GM18868 (cell line): ENCODE data around the gene ABHD16B.
"Not testable (repeated sequence)": the region's sequence is repeated elsewhere in the genome, so short reads cannot be mapped to it uniquely, and the experiment has no call there.

Experiments used
- ATAC-seq: cut with Tn5 transposase; IDR thresholded peaks from one replicate; pipeline ENCODE4 v1.9.1; 2021; ENCODE audit warnings: mild to moderate bottlenecking, moderate library complexity; ENCODE audit not compliant: unreplicated experiment

The ABHD16B gene

DNA sequence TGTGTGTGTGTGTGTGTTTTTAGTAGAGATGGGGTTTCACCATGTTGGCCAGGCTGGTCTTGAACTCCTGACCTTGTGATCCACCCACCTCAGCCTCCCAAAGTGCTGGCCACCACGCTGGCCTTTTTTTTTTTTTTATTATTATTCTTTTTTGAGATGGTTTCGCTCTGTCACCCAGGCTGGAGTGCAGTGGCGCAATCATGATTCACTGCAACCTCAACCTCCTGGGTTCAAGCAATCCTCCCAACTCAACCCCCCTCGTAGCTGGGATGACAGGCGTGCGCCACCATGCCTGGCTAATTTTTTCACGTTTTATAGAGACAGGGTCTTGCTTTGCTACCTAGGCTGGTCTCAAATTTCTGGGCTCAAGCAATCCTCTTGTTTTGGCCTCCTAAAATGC lies 12.9 kb downstream of the ABHD16B start:
- ATAC-seq = not testable (repeated sequence)

- no peak for ATAC-seq
Measured at GRCh38 chr20:63876489-63877036, 15.3 kb downstream of the ABHD16B start.

- no peak for ATAC-seq
Measured at GRCh38 chr20:63877755-63878470, 16.6 kb downstream of the ABHD16B start.

GRCh38 chr20:63878899-63879663 lies 17.8 kb downstream of the ABHD16B start:
- no peak for ATAC-seq

DNA sequence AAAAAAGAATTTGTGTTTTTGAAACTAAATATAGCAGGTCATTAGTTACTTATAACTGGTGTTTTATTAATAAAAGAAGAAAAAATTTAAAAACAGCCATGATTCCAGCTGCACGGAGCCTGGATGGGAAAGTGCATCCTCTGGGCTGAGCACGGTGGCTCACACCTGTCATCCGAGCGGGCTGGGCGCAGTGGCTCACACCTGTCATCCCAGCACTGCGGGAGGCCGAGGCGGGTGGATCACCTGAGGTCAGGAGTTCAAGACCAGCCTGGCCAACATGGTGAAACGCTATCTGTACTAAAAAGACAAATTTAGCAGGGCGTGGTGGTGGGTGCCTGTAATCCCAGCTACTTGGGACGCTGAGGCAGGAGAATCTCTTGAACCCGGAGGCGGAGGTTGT lies 19.6 kb downstream of the ABHD16B start:
- not testable (repeated sequence) for ATAC-seq

DNA sequence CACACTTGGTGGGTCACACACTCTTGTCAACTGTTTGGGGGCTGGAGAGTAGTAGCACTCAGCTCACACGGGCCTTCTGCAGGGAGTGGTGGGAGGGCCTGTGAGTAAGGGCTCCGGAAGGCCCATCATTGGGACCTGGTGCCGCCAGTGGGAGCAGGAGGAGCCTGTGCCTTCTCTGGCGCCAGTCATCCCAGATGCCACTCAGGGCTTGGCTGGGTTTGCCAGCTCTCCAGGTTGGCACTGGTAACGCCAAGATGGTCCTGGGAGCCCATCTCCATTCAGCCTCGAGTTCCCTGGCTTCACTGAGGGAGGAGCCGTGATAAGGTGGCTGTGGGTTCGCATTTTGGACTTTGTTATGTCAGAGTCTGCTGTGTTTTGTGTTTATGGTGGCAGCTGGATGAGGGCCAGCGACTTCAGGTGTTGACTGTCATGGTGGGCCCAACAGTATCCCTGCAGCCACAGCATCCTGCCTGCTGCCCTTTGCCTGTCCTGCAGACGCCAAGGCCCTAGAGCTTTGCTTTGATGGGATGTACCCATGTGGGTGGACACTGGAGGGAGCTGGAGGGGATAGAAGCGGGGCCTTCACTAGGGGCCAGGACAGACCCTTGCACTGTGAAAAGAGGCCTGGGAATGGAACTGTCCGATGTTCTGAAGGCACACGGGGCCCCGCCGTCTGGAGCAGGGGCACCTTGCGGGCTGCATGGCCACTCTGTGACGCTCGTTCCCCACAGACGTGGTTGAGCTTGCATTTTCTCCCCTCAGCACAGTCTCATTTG lies 20.3 kb downstream of the ABHD16B start:
- no peak for ATAC-seq

GRCh38 chr20:63882257-63883200 lies 21.2 kb downstream of the ABHD16B start:
- no peak for ATAC-seq

DNA sequence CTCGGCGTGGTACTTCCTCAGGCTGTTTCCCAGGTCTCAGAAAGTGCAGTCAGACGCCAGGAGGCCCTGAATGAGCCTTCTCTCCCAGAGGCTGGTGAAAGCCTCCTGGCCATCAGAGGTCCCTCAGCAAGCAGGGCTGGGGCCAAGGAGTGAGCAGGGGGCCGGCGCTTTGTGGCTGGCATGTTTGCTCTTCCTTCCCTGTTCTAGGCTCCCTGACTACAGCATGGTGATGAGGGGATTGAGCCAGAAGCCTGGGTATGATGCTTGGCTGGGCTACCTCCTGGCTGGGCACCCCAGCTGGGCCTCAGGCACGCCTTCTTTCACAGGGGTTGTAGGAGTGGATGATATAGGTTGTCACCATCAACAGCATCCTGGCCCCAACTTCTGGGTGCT lies 21.9 kb downstream of the ABHD16B start:
- ATAC-seq = no peak

GRCh38 chr20:63884506-63885263 lies 23.4 kb downstream of the ABHD16B start:
- ATAC-seq = no peak

- no peak for ATAC-seq
Measured at GRCh38 chr20:63885264-63886053, 24.2 kb downstream of the ABHD16B start.

DNA sequence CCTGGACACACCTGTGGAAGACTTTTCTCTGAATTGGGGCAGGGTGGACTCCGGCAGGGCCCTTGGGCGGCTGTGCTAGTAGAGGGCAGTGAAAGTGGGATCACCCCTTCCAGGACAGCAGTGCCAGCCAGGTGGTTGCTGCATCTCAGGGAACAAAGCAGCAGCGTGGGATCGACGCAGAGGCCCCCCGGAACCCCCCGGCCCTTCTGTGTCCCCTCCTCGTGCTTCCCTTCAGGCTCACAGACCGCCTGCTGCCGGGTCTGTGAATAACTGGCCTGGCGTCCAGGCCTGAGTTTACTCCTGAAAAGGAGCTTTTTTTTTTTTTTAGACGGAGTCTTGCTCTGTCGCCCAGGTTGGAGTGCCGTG lies 24.7 kb downstream of the ABHD16B start:
- no peak for ATAC-seq

- ATAC-seq = no peak
Measured at GRCh38 chr20:63886921-63887320, 25.6 kb downstream of the ABHD16B start.

- ATAC-seq = no peak
Measured at GRCh38 chr20:63889241-63890200, 28.2 kb downstream of the ABHD16B start.

- ATAC-seq = no peak
Measured at GRCh38 chr20:63890201-63890576, 28.9 kb downstream of the ABHD16B start.

- no peak for ATAC-seq
Measured at GRCh38 chr20:63890616-63891015, 29.3 kb downstream of the ABHD16B start.

GRCh38 chr20:63891061-63892002 lies 30.0 kb downstream of the ABHD16B start:
- ATAC-seq = no peak

DNA sequence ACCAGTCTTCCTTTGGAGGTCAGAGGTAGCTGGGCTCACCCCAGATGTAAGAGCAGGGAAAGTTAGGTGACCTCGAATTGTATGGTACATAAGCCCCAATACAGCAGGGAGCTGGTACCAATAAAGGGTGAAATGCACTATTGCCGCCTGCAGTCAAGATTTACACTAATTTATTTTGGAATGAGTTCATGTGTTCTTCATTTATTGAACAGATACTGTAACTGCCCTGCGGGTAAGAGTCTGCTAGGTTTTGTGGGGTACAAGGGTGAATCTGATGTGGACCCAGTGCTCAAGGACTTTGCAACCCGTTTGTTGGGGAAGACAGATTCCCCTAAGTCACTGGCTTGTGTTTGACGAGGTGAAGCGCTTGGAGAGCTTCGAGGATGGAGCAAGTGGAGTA lies 31.1 kb downstream of the ABHD16B start:
- no peak for ATAC-seq
